Measurements from ENCODE around the gene SPACA1. TPM values are rescaled to one million over a fixed set of nuclear protein-coding genes. Genes with fewer than 3 reads are reported as not detected.
"Not testable (repeated sequence)": the region's sequence is repeated elsewhere in the genome, so short reads cannot be mapped to it uniquely, and the experiment has no call there.

The SPACA1 gene
- total RNA-seq, 1 experiment from 2014 or later, result not detected

DNA sequence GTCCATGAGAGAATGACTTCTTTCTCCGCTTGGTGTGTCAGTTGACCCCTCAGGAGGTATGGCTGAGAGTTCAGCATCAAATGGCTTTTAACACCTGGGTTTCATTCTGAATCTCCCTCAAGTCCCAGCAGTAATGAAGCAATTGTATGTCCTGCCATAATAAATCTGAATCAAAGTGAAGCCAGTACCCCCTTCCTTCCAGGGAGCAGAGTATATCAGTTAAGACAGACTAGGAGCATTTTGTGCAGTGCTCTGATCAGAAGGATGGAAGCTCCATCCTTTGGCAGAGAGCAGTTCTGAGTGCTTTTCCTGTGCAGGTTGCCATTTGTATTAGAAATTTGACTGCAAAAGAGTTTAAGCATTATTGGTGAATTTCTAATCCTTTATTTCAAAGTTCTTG is 46.9 kb upstream of the SPACA1 start:
- Histone ChIP-seq H2BK15ac (ENCODE audit: low read depth, low read length) (no peak overlapping the region), H3K27ac (ENCODE audit: insufficient read length, low read depth, low read length) (no peak overlapping the region), H3K79me1 (ENCODE audit: insufficient read depth, low read depth, low read length, poor library complexity, severe bottlenecking) (no peaks in the 10 kb centered on the region), H2AFZ (ENCODE audit: low read length) (no peak overlapping the region), H3K23me2 (ENCODE audit: insufficient read length, low read depth, low read length, poor library complexity, severe bottlenecking) (no peaks in the 10 kb centered on the region), H3K56ac (ENCODE audit: insufficient read length, low read depth, low read length) (no peak overlapping the region), H4K8ac (replicated peaks; ENCODE audit: insufficient read length, low read depth, low read length) (no peak overlapping the region), H3K4me2 (ENCODE audit: insufficient read depth, insufficient read length, low read length) (no peak overlapping the region), H2AK5ac (ENCODE audit: insufficient read length, low read length) (no peak overlapping the region), H3K9ac (ENCODE audit: extremely low read depth, insufficient read length, low read length) (no peak overlapping the region), H3K79me2 (ENCODE audit: insufficient read depth, low read length) (no peaks in the 10 kb centered on the region), H3K4ac (ENCODE audit: low read depth, low read length) (no peak overlapping the region), H3T11ph (ENCODE audit: low read length) (no peak overlapping the region), H3K9me3 (ENCODE audit: control insufficient read depth, low read depth, low read length) (no peaks in the 10 kb centered on the region), H2BK12ac (ENCODE audit: insufficient read length, low read depth, low read length) (no peak overlapping the region), H4K91ac (ENCODE audit: insufficient read length, low read depth, low read length) (no peak overlapping the region), H3K27me3 (ENCODE audit: insufficient read depth, low read length) (no peaks in the 10 kb centered on the region), H3K23ac (ENCODE audit: insufficient read length, low read depth, low read length) (no peak overlapping the region), H2BK120ac (ENCODE audit: low read depth, low read length, poor library complexity, severe bottlenecking) (no peak overlapping the region), H2BK5ac (ENCODE audit: insufficient read length, low read length) (no peak overlapping the region), H2BK20ac (ENCODE audit: low read depth, low read length, poor library complexity, severe bottlenecking) (no peak overlapping the region), H3K4me1 (ENCODE audit: insufficient read depth, low read length) (no peaks in the 10 kb centered on the region), H3K14ac (ENCODE audit: insufficient read depth, low read length) (no peak overlapping the region), H4K5ac (ENCODE audit: insufficient read length, low read depth, low read length) (no peak overlapping the region), H3K18ac (ENCODE audit: insufficient read length, low read depth, low read length) (no peak overlapping the region), H4K20me1 (ENCODE audit: control insufficient read depth, insufficient read depth, insufficient read length) (no peaks in the 10 kb centered on the region)
- TF ChIP-seq CTCF (conservative IDR thresholded peaks at IDR 0.05), result no peak
- no peak for DNase-seq
- Mint-ChIP-seq H3K27me3 (ENCODE audit: low read depth) (no peaks in the 10 kb centered on the region; the same call in 1 of the 2 replicates), H3K4me3 (no peak overlapping the region), H3K9me3 (no peaks in the 10 kb centered on the region), H3K4me1 (peaks cover 0 to 2% of the 10 kb centered on the region in 2 experiments; a peak in 1 of 4 replicates), H3K36me3 (ENCODE audit: insufficient read depth in 1 of 3, low read depth in 3 of 3) (no peaks in the 10 kb centered on the region), H3K27ac (no peak overlapping the region)
- no CpG with 5 or more reads among the region's 1 CpG for WGBS (ENCODE audit: extremely low coverage, insufficient read length, low lambda C conversion rate)

DNA sequence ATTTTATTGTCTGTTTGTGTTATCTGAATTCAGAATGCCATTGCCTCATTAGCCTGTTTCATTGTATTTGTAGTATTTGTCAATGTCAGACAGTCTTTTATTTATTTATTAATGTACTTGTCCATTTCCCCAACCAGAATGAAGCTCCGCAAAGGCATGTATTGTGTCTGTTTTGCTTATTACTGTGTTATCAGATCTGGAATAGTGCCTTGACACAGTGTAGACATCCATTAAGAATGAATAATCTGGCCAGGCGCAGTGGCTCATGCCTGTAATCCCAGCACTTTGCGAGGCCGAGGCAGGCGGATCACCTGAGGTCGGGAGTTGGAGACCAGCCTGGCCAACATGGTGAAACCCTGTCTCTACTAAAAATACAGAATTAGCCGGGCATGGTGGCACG is 46.4 kb upstream of the SPACA1 start:
- H3K4ac ChIP-seq (ENCODE audit: low read depth, low read length); H3K27ac Mint-ChIP-seq; H3K27me3 ChIP-seq (ENCODE audit: insufficient read depth, low read length); H3K9me3 Mint-ChIP-seq; H4K5ac ChIP-seq (ENCODE audit: insufficient read length, low read depth, low read length); DNase-seq; H3K23me2 ChIP-seq (ENCODE audit: insufficient read length, low read depth, low read length, poor library complexity, severe bottlenecking); H3K14ac ChIP-seq (ENCODE audit: insufficient read depth, low read length); H4K91ac ChIP-seq (ENCODE audit: insufficient read length, low read depth, low read length); H3K4me3 Mint-ChIP-seq; H3T11ph ChIP-seq (ENCODE audit: low read length); H4K20me1 ChIP-seq (ENCODE audit: control insufficient read depth, insufficient read depth, insufficient read length); H2BK15ac ChIP-seq (ENCODE audit: low read depth, low read length); H4K8ac ChIP-seq (replicated peaks; ENCODE audit: insufficient read length, low read depth, low read length); H3K23ac ChIP-seq (ENCODE audit: insufficient read length, low read depth, low read length); H3K79me2 ChIP-seq (ENCODE audit: insufficient read depth, low read length); H2BK5ac ChIP-seq (ENCODE audit: insufficient read length, low read length); H2BK120ac ChIP-seq (ENCODE audit: low read depth, low read length, poor library complexity, severe bottlenecking); H3K4me1 ChIP-seq (ENCODE audit: insufficient read depth, low read length); H3K9me3 ChIP-seq (ENCODE audit: control insufficient read depth, low read depth, low read length); H2AK5ac ChIP-seq (ENCODE audit: insufficient read length, low read length); H3K9ac ChIP-seq (ENCODE audit: extremely low read depth, insufficient read length, low read length); H2BK12ac ChIP-seq (ENCODE audit: insufficient read length, low read depth, low read length); H3K4me1 Mint-ChIP-seq; H3K27ac ChIP-seq (ENCODE audit: insufficient read length, low read depth, low read length); H3K27me3 Mint-ChIP-seq (ENCODE audit: low read depth); H2AFZ ChIP-seq (ENCODE audit: low read length); H3K4me2 ChIP-seq (ENCODE audit: insufficient read depth, insufficient read length, low read length); H3K79me1 ChIP-seq (ENCODE audit: insufficient read depth, low read depth, low read length, poor library complexity, severe bottlenecking); H3K18ac ChIP-seq (ENCODE audit: insufficient read length, low read depth, low read length); H3K56ac ChIP-seq (ENCODE audit: insufficient read length, low read depth, low read length); H2BK20ac ChIP-seq (ENCODE audit: low read depth, low read length, poor library complexity, severe bottlenecking); H3K36me3 Mint-ChIP-seq (ENCODE audit: insufficient read depth in 1 of 3, low read depth in 3 of 3): not testable (repeated sequence)
- WGBS (ENCODE audit: extremely low coverage, insufficient read length, low lambda C conversion rate), result no CpG with 5 or more reads among the region's 8 CpGs
